ENCODE measurements around the gene SH3YL1.

SH3YL1 gene

DNA sequence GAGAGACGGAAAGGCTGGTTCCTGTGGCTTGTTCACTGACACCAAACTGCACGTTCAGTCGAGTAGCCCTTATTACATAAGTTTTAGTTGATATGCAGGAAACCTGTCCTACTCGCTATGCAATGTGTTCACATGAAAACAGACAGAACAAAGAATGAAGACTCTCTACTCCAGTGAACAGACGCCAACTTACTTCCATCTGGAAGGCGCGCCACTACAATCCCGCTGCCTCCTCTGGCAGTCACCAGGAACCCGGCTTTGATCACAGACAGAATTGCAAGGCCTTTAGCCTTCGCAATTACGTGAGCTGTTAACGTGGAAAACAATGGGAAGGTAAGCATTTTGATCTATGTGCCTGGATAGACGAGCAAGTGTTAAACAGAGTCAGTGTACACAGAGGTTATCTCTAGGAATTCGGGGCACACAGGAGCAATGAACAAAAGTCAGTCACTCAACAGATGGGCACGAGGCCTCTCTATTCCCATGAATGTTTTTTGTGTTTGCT, 14.2 kb downstream of the SH3YL1 start:
- TF ChIP-seq, protein P1, sequence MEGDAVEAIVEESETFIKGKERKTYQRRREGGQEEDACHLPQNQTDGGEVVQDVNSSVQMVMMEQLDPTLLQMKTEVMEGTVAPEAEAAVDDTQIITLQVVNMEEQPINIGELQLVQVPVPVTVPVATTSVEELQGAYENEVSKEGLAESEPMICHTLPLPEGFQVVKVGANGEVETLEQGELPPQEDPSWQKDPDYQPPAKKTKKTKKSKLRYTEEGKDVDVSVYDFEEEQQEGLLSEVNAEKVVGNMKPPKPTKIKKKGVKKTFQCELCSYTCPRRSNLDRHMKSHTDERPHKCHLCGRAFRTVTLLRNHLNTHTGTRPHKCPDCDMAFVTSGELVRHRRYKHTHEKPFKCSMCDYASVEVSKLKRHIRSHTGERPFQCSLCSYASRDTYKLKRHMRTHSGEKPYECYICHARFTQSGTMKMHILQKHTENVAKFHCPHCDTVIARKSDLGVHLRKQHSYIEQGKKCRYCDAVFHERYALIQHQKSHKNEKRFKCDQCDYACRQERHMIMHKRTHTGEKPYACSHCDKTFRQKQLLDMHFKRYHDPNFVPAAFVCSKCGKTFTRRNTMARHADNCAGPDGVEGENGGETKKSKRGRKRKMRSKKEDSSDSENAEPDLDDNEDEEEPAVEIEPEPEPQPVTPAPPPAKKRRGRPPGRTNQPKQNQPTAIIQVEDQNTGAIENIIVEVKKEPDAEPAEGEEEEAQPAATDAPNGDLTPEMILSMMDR (IDR thresholded peaks at IDR 0.05; ENCODE audit: low read depth, low read length): no peak
- no peak for DNase-seq (ENCODE audit: low read depth in 2 of 2)
- no peak overlapping the region for H3K4me3 ChIP-seq (replicated peaks in 1 of 2; ENCODE audit: low read depth in 2 of 2, low read length in 2 of 2)

DNA sequence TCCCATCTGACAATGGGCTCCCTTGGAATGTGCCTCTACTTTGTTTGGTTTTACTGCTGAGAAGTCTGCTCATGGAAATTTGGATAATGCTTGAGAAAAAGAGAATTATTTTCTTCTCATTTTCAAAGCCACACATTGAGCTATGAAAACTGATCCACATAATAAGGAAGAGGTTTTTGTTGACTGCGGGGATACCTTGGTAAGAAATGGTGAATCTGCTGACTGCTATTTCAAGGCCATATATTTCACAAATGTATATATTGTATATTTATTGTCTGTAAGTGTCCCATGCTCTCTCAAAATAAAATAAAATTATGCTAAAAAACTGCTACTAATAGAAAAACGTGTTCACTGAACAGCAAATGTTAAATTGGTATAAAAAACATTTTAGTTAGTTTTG, 15.1 kb downstream of the SH3YL1 start:
- TF ChIP-seq, protein P1 (IDR thresholded peaks at IDR 0.05; ENCODE audit: low read depth, low read length): no peak
- H3K4me3 ChIP-seq (replicated peaks in 1 of 2; ENCODE audit: low read depth in 2 of 2, low read length in 2 of 2): no peak overlapping the region
- no peak for DNase-seq (ENCODE audit: low read depth in 2 of 2)

GRCh38 chr2:246489-247144, 17.2 kb downstream of the SH3YL1 start:
- peak; percentile 77 to 80 for DNase-seq (ENCODE audit: low read depth in 2 of 2)
- H3K4me3 ChIP-seq (replicated peaks in 1 of 2; ENCODE audit: low read depth in 2 of 2, low read length in 2 of 2): no peak overlapping the region
- TF ChIP-seq, protein P1 (IDR thresholded peaks at IDR 0.05; ENCODE audit: low read depth, low read length): peak; percentile 55

DNA sequence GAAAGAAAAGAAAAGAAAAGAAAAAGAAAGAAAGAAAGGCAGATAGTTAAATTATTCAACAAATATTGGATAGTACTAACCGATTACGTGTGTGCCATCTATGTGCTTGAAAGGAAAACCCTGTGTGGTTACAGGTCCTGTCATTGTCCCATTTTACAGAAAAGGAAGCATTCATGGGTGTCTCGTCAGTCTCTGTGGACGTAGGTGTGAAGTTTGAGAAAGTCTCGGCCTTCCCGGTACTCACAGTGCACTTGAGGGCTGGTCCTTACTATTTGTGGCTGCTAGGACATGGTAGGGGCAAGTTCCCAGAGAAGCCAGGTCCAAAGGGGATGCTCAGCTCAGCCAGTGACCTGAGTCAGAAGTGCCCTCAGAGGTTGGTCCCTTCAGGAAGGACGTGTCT, 19.3 kb downstream of the SH3YL1 start:
- no peak for DNase-seq (ENCODE audit: low read depth in 2 of 2)
- H3K4me3 ChIP-seq (replicated peaks in 1 of 2; ENCODE audit: low read depth in 2 of 2, low read length in 2 of 2): no peak overlapping the region
- TF ChIP-seq, protein P1 (IDR thresholded peaks at IDR 0.05; ENCODE audit: low read depth, low read length): no peak

DNA sequence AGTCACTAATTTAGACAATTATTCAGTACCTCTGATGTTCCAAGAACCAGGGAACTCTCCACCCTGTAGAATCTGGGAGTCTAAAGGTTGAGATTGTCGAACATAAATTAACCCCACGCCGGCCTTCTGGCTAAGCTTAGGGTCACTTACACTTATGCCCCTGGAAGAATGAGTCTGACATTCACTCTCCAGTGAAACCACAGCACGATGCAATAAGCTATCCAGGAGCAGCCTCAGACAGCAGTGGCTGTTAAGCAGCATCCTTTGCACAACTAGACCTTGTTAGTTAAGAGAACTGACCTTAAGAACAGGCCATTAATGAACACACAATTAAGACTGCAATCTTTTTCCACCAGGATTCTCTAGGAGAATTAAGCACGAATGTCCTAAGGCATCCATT, 25.0 kb downstream of the SH3YL1 start:
- TF ChIP-seq, protein P1 (IDR thresholded peaks at IDR 0.05; ENCODE audit: low read depth, low read length): no peak
- no peak for DNase-seq (ENCODE audit: low read depth in 2 of 2)
- no peak overlapping the region for H3K4me3 ChIP-seq (replicated peaks in 1 of 2; ENCODE audit: low read depth in 2 of 2, low read length in 2 of 2)

GRCh38 chr2:238431-238830, 25.4 kb downstream of the SH3YL1 start:
- no peak for DNase-seq (ENCODE audit: low read depth in 2 of 2)
- no peak overlapping the region for H3K4me3 ChIP-seq (replicated peaks in 1 of 2; ENCODE audit: low read depth in 2 of 2, low read length in 2 of 2)
- TF ChIP-seq, protein P1 (IDR thresholded peaks at IDR 0.05; ENCODE audit: low read depth, low read length): no peak

DNA sequence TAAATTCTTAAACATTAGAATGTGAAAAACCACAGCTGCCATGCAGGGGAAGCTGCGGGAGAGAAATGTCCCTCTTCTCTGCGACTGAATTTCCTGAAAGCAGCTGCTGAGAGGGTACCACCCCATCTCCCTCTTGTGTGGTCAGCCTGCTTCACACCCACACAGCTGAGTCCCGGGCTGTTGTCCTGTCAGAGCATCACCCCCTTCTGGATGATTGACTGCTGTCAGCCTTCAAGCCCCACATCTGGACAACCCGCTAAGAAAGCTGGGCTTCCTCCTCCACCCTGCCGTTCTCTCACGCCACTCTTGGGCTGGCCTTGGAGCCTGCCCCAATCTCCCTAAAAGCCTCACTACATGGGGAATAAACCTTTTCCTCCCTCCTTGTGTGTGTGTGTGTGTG, 26.0 kb downstream of the SH3YL1 start:
- DNase-seq (ENCODE audit: low read depth in 2 of 2): no peak
- H3K4me3 ChIP-seq (replicated peaks in 1 of 2; ENCODE audit: low read depth in 2 of 2, low read length in 2 of 2): no peak overlapping the region
- TF ChIP-seq, protein P1 (IDR thresholded peaks at IDR 0.05; ENCODE audit: low read depth, low read length): no peak

Measured in cardiac fibroblast (primary cell).